ENCODE results near the gene MISP3.
A peak's percentile ranks its signal among the peaks of the same experiment; 100 is the strongest.

MISP3 gene

GRCh38 chr19:14107581-14108461 is 35.2 kb downstream of the MISP3 start:
- H3K27ac Mint-ChIP-seq, result peak overlapping the region in 1 of 3 experiments; percentile 40
- no peak for TF ChIP-seq CTCF (IDR thresholded peaks at IDR 0.05; ENCODE audit: unreplicated experiment in 3 of 3)
- H3K36me3 Mint-ChIP-seq (ENCODE audit: low read depth), result peaks cover 29% of the 10 kb centered on the region
- H3K4me1 Mint-ChIP-seq, result peaks cover 15% of the 10 kb centered on the region
- H3K4me3 Mint-ChIP-seq, result no peak overlapping the region
- H3K27me3 Mint-ChIP-seq (ENCODE audit: low read depth), result no peaks in the 10 kb centered on the region
- H3K9me3 Mint-ChIP-seq, result no peaks in the 10 kb centered on the region

GRCh38 chr19:14110650-14111049 is 38.1 kb downstream of the MISP3 start:
- no peaks in the 10 kb centered on the region for H3K9me3 Mint-ChIP-seq
- no peaks in the 10 kb centered on the region for H3K27me3 Mint-ChIP-seq (ENCODE audit: low read depth)
- peak overlapping the region in 1 of 3 experiments; percentile 24 for H3K4me3 Mint-ChIP-seq
- no peak for TF ChIP-seq CTCF (IDR thresholded peaks at IDR 0.05; ENCODE audit: unreplicated experiment in 3 of 3)
- peaks cover 38% of the 10 kb centered on the region for H3K4me1 Mint-ChIP-seq
- H3K36me3 Mint-ChIP-seq (ENCODE audit: low read depth), result peaks cover 19% of the 10 kb centered on the region
- peak overlapping the region in 2 of 3 experiments; percentile 62 to 84 for H3K27ac Mint-ChIP-seq

- Mint-ChIP-seq H3K27me3 (ENCODE audit: low read depth) (no peaks in the 10 kb centered on the region), H3K36me3 (ENCODE audit: low read depth) (peaks cover 11% of the 10 kb centered on the region), H3K4me1 (peaks cover 46% of the 10 kb centered on the region), H3K9me3 (no peaks in the 10 kb centered on the region), H3K27ac (peak overlapping the region in 2 of 3 experiments; percentile 33 to 62), H3K4me3 (no peak overlapping the region)
- no peak for TF ChIP-seq CTCF (IDR thresholded peaks at IDR 0.05; ENCODE audit: unreplicated experiment in 3 of 3)
These were observed 38.9 kb downstream of the MISP3 start for GRCh38 chr19:14111486-14111885.

- H3K27ac Mint-ChIP-seq, result peak overlapping the region; percentile 92 to 96 (median 94)
- no peak for TF ChIP-seq CTCF (IDR thresholded peaks at IDR 0.05; ENCODE audit: unreplicated experiment in 3 of 3)
- peak overlapping the region; percentile 58 to 76 (median 69) for H3K4me3 Mint-ChIP-seq
- H3K4me1 Mint-ChIP-seq, result peaks cover 46% of the 10 kb centered on the region
- H3K36me3 Mint-ChIP-seq (ENCODE audit: low read depth), result peaks cover 7% of the 10 kb centered on the region
- no peaks in the 10 kb centered on the region for H3K9me3 Mint-ChIP-seq
- no peaks in the 10 kb centered on the region for H3K27me3 Mint-ChIP-seq (ENCODE audit: low read depth)
These were observed 39.6 kb downstream of the MISP3 start for GRCh38 chr19:14112051-14112808.

GRCh38 chr19:14112809-14113385 is 40.3 kb downstream of the MISP3 start:
- Mint-ChIP-seq H3K4me3 (peak overlapping the region; percentile 58 to 76 (median 69)), H3K27ac (peak overlapping the region; percentile 92 to 96 (median 94)), H3K9me3 (no peaks in the 10 kb centered on the region), H3K36me3 (ENCODE audit: low read depth) (peaks cover 4% of the 10 kb centered on the region), H3K4me1 (peaks cover 48% of the 10 kb centered on the region), H3K27me3 (ENCODE audit: low read depth) (no peaks in the 10 kb centered on the region)
- no peak for TF ChIP-seq CTCF (IDR thresholded peaks at IDR 0.05; ENCODE audit: unreplicated experiment in 3 of 3)

All from nephron (organoid).